LoVo (cell line): Measurements from ENCODE around the gene RGS10.
A peak's percentile ranks its signal among the peaks of the same experiment; 100 is the strongest.
"Not testable (repeated sequence)": the region's sequence is repeated elsewhere in the genome, so short reads cannot be mapped to it uniquely, and the experiment has no call there.

ENCODE experiments used
- DNase-seq: peaks from one replicate; pipeline ENCODE4 v3.0.0-alpha.2; 2016; ENCODE audit warnings: low spot score

RGS10 gene

DNA sequence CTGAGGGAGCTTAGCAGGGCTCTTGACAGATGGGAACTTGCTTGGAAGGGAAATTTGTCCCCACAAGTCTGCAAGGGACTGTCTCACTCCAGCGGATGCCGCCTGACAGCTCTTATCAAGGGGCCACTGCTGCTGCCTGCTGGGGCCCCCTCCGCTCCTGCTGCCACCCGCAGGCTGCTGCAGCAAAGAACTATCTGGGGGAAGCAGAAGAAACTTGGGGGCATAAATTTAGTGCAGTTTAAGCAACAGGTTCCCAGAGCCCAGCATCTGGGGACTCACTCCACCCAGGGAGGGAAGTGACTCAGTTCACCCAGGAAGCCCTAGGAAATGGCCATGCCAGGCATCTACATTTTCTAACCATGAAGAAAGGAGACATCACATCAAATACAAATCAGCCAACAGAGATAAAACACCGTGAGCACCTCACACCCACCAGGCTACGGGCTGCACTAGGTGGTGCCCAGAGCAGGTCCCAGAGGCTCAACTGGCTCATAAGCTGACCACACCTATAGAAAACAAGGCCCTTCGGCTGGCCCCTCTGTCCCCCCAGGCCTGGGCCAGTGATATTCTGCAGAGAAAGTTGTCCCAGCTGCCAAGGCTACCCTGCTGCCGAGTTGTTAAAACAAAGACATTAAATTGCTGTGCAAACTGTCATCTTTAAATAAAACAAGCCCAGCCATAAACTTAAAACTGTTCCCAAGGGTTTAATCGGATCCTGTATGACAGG is 3.7 kb downstream of the RGS10 start:
- no peak for DNase-seq

DNA sequence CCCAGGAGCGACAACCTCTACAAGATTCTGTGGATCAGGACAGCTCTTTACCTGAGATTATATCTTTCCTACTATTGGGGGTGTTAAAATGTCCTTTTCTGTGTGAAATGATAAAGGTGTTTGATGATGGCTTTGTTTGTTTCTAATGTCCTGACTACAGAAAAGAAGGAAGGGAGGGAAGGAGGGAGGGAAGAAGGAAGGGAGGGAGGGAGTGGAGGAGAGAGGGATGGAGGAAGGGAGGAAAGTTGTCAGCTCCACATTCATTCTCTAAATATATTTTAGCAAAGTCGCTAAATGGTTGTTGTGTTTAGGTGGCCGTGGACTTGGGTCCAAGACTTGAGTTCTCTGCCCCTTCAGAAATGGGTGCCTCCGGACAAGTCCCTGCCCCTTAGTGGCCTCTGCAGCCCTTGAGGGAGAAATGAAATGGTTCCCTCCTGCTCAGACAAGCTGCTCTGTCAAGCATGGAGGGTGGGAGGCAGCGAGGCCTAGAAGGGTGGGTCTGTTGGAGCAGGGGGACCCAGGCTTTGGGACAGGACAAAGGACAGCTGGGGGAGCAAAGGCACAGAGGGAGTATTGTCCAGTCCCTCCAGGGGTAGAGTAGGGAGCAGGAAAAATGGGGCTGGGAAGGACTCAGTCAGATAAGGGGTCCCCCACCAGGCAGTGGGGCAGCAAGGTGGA is 4.4 kb downstream of the RGS10 start:
- no peak for DNase-seq

DNA sequence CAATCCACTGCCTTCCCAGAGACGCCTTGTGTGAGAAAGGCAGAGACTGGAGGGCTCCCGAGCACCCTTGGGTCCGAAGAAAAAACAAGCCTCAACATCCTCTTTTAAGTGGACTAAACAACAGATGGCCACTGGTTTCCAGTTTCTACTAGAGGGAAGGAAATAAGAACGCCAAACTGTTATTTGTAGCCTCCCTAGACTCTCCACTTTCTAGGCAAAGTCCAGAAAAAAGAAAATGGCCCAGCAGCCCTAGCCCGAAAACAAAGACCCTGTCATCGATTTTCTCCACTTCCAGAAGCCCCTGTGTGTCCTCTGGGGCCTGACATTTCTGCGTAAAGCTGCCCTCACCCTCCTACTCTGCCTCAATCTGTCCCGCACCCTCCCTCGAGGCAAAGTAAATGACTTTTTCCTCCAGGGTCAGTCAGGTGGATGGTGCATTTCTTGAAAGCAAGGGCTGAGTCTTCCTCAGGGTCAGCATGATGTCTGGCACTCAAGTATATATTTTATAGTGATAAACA is 6.0 kb downstream of the RGS10 start:
- no peak for DNase-seq

DNA sequence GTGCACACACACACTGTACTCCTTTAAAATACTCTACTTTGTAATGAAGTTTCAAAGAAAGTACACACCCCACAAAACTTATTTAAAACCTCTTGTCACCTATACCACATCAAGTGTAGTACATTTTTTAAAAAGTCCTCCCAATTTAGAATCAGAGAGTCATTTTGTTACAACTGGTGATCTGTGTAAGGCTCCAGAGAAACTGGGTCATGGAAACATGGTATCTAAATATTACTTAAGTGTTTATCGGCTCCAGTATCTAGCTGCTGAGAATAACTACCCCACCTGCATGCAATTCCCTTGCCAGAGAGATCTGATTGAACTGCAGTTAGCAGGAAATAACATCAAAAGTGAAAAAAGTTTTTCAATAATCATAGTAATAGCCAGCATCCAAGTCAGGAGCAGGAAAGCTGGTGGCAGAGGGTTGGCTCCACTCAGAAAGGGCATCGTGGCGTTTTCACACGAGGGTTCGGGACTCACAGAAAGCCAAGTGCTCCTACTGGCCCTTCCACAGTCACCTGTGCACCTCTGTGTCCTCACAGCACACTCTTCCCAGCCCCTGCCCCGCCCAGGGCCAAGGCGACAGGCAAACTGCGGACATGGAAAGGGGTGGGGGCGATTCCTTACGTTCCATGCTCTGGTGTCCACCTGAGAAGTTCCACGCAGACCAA is 6.5 kb downstream of the RGS10 start:
- DNase-seq: no peak

DNA sequence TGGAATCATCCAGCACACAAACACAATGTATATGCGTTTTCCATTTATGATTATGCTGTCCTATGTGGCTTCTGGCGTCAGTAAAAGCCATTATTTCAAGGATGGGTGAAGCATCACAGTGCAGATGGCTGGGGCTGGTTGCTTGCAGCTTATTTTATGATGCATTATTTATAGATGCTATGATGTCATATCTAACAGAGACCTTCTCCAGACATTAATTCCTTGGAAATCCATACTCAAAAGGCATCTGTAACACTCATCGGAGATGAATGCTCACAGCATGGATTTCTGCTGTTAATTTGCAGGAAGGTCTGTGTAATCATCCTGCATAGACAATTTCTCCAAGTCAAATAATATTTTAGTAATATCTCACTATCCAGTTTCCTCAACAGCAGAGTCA is 7.2 kb downstream of the RGS10 start:
- no peak for DNase-seq

DNA sequence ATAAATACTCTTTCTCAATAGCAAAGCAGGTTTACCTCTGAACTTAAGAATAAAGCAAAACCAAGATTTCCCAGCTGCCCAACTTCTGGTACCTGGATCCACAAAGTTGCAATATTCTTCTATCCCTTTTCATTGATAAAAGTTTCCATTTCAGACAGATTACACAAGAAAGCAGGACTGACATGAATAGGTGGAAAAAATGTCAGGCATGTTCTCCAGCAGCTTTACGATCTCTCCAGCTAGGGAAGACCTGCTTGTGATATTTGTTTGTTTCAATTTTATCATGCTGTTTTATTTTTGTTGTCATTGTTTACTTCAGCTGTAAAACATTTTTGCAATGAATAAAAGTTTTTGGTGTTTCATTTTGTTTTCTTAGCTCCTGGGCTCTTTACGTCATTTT is 9.0 kb downstream of the RGS10 start:
- no peak for DNase-seq

DNA sequence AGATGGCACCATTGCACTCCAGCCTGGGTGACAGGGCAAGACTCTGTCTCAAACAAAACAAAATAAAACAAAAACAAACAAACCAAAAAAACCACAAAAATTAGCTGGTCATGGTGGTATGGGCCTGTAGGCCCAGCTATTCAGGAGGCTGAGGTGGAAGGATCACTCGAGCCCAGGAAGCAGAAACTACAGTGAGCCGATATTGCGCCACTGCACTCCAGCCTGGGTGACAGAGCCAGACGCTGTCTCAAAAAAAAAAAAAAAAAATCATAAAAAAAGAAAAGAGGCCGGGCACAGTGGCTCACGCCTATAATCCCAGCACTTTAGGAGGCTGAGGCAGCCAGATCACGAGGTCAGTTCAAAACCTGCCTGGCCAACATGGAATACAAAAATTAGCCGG is 9.7 kb downstream of the RGS10 start:
- not testable (repeated sequence) for DNase-seq

DNA sequence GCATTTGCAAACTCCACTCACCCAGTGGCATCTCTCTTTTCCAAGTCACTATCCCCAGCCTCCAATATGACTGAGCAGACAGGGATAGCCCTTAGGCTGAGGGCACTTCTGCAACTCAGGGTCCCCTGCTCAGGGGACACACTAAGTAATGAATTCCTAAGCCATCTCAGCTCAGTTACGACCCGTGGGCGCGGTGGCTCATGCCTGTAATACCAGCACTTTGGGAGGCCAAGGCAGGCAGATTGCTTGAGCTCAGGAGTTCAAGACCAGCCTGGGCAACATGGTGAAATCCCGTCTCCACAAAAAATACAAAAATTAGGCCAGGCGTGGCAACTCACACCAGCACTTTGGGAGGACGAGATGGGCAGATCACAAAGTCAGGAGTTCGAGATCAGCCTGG is 10.3 kb downstream of the RGS10 start:
- DNase-seq: not testable (repeated sequence)

DNA sequence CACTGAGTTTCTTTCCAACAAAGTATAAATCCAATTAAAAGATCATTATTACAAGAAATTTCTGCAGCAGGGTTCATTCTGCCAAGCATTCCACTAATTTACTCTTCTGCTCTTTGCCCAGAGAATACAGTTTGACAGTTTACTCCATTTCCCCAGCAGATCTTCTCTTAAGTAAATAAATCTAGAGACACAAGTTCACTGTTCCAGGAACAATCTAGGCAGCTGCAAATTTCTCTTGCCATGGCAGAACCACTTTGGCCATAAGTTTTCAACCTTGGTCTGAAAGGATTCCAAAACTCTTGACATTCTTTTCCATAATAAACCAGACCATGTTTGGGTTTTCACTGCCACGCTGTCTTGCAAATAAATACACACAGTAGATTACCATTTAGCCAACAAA is 11.5 kb downstream of the RGS10 start:
- no peak for DNase-seq

DNA sequence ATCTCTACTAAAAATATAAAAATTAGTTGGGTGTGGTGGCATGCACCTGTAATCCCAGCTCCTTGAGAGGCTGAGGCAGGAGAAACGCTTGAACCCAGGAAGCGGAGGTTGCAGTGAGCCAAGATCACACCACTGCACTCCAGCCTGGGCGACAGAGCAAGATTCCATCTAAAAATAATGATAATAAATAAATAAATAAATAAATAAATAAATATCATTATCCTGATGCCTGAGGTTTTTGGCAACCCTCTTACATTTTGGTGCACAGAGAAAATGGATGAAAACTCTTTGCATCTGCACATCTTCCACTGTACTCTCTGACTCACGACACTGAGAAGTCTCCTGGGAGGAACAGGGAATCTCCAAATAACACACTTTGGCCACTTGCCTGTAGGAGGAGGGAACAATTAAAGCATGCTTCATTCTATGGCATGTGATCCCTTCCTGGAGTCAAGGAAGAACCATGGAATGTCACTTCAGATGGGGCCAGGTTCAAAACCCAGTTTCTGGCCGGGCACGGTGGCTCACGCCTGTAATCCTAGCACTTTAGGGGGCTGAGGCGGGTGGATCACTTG is 13.8 kb downstream of the RGS10 start:
- not testable (repeated sequence) for DNase-seq

DNA sequence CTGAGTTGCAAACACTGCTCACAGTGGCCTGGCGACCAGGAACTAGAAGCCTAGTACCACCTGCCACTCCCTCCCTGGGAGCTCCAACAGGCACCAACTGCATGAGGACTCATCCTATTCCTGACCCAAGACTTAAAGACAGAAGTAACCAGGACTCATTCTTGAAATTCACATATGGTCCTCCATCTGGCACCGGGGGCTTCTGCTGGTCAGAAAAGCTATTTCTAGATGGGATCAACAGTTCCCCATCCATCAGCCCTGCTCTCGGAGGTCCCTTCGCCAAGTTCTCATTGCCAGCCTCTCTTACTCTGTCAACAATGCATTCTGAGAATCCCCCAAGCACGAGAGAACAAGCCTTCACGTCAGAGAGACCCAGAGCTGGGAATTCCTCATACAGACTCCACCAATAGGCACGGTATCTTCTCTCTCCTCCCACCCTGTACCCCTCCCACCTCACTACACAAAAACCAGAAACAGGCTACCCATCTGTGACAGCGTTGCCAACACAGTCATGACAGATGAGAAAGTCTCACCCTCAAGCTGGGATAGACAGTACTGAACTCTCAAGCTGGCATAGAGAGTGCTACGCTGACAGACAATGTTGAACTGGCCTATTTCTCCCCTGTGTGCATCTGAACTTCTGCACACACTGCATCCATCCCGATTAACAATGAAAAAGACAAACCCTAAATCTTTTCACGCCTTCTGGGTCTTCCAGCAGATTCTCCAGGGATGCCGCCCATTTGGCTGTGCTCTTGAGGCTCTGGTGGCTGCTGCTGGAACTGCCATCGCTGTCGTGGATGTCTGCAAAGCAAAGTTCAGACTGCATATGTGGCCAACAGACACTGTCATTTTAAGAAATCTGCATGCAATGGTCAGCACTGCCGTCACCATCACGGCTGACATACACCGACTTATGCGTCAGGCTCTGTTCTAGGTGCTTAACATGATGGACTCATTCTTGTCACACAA is 15.6 kb downstream of the RGS10 start:
- no peak for DNase-seq

DNA sequence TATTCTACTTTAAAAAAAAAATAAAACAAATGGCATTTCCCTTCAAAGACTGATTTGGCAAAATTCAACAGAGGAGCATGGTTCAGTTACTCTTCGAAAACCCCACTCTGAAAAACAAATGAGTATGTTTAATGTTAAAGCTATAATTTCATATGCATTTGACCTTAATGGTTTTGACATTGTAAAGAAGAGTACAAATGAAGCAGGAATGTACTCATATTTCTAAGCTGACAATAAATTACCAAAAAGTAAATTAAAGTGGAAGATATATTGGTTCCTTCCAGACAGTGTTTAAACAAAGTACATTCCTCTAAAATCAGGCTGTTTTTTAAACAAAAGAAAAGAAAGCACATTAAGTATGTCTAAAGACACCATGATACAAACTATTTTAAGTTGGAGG is 16.4 kb downstream of the RGS10 start:
- no peak for DNase-seq

DNA sequence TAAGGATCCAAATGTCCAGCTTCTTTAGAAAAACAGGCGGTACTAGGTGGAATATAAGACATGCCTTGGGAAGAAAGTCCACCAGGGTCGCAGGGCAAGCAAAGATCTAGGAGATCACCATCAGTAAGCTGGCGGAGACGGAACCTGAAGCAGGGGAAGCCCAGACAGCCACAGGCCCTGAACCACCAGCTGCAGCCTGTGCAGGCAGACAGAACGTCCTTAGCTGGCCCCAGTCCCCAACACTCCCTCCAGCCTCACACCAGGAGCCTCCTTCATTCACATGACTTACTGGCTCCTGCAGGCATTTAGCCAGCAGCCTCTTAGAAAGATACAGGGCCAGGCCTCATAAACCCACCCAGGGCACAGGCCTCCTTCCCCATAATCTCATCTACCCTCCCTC is 17.4 kb downstream of the RGS10 start:
- no peak for DNase-seq

DNA sequence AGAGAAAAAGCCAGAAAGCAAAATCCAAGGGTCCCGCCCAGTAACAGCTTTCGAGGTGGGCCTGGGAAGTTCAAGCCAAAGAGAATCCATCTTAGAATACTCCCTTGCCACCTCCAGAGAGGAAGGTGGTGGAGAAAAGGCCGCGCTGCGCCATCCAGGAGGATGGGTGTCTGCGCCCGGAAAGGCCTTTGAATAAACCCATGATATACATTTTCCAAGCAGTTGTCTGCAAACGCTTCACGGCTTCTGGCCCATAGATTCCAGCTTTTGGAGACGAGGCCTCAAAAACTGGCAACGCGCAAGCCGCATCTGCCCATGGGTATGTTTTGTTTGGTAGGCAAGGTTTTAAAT is 17.8 kb downstream of the RGS10 start:
- no peak for DNase-seq

DNA sequence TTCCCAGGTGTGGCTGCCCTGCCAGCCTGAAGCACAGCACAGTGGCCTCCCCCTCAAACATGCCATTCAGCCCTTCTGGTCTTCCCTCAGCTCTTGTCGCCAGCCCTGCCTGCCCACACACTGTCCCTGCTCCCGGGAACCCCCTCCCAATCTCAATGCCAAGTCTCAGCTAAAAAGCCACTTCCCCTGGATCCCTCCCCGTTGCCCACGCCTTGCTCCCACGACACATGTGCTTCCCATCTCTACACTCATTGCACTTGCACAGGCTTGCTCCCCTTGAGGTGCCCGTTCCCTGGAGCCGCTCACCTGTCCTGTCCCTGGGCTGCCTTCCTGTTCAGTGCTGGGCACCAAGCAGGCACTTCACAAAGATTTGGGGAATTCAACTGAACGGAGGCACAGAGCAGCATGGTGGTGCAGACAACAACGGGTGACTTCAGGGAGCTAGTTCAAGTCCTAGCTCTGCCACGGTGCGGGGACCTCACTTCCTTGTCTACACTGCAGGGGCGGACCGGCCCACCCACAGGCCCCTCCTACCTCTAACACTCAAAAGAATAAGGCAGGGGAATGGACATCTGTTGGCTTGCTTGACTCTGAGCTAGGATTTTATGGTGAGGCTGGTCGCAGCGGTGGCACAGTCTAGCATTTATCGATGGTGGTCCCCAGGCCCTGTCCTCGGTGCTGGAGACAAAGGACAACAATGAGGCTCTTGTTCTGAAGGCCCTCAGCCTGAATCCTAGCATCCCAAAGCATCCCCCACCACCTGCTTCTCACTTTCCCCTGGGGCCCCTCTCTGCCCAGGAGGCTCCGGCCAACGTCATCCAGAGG is 18.4 kb downstream of the RGS10 start:
- no peak for DNase-seq

DNA sequence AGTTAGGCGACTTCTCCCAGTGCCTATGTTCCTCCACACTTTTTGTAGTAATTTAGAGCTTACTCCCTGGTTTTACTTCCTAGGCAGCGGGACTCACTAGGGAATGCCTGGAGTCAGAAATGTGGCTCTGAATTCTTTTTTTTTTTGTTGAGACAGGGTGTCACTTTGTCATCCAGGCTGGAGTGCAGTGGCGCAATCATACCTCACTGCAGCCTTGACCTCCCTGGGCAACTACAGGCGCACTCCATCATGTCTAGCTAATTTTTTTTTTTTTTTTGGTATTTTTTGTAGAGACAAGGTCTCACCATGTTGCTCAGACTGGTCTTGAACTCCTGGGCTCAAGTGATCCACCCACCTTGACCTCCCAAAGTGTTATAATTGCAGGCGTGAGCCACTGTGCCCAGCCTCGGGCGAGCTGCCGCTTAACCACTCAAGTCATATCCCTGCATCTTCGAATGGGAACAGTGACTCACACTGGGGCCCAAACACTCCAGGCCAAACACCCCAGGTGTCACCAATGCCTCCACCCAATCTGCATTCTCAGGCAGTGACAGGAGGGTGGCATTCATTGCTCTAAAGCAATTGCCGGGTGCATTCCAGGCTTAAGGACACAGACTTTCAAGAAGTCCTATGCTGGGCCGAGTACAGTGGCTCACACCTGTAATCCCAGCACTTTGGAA is 19.6 kb downstream of the RGS10 start:
- peak; percentile 47 for DNase-seq

DNA sequence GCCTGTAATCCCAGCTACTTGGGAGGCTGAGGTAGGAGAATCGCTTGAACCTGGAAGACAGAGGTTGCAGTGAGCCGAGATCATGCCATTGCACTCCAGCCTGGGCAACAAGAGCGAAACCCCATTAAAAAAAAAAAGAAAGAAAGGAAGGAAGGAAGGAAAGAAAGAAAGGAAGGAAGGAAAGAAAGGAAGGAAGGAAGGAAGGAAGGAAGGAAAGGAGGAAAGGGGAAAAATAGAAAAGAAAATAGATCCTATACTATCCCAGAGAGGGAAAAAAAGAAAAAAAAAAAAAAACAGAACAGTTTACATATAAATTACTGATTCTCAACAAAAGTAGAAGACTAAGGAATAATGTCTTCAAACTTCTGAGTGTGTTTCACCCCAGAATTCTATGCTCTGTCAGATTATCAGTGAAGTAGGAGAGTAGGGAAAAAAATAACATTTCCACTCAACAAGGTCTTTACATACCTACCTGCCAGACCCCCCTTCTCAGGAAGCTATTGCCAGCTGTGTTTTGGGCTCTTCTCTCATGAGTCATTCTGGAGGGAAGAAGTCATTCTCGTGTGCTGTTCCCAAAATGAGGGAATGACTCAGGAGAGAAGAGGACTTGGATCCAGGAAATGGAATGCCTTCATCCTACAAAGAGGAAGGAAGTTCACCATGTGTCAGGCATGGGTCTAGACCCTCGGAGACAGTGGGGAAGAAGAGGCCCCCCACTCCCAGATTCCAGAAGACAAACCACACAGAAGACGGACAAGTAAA is 20.9 kb downstream of the RGS10 start:
- DNase-seq: peak; percentile 27

DNA sequence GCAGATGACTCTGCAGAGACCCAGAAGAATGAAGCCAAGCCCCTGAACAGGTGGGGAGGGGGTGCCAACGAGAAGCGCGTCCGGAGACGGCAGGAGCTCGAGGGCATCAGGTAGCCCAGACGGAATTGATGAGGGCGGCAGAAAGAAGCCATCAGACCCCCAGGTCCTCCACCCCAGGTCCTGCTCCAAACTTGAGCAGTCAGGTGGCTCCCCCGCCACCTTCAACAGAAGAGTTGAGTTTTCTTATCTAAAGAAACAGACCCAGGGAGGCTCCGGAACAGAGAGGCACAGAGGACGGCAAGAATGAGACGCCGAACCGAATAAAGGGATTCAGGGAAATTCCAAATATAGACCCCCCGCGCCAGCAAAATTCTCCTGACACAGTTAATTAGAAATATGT is 22.2 kb downstream of the RGS10 start:
- no peak for DNase-seq

DNA sequence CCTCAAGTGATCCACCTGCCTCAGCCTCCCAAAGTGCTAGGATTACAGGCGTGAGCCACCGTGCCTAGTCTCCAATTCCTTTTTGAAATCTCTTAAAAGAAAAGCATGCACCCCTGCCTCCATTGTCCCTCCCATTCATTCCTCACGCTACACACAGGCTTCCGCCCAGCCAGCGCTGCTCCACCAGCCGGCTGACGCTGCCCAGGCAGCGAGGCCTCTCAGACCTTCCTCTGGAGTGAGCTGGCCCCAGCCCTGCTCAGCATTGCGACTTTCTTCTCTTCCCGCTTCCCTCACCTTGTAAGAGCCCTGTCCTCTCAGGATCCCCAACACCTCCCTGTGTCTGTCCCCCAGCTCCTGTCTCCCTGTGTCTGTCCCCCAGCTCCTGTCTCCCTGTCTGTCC is 23.6 kb downstream of the RGS10 start:
- DNase-seq: no peak
